Measurements from ENCODE around the gene CAMTA1. TPM values are rescaled to one million over a fixed set of nuclear protein-coding genes. Genes with fewer than 3 reads are reported as not detected.

The CAMTA1 gene
- total and polyA plus RNA-seq, 8 donors, result 42.8 to 213 (median 118) TPM

GRCh38 chr1:7366955-7367665 lies 581.9 kb downstream of the CAMTA1 start:
- TF ChIP-seq EP300 (IDR thresholded peaks at IDR 0.05) (no peak), POLR2A (IDR thresholded peaks at IDR 0.05) (no peak), POLR2AphosphoS5 (IDR thresholded peaks at IDR 0.05) (no peak), CTCF (IDR thresholded peaks at IDR 0.05) (no peak)
- Histone ChIP-seq H3K27me3 (no peaks in the 10 kb centered on the region), H3K9me3 (no peaks in the 10 kb centered on the region), H3K36me3 (no peaks in the 10 kb centered on the region), H3K4me1 (no peaks in the 10 kb centered on the region), H3K4me3 (no peak overlapping the region), H3K27ac (no peak overlapping the region)
- DNase-seq, result peak in 1 of 2 donors; percentile 19
- WGBS, 5 donors, result 74 to 85% (median 77%) methylated on average over 5 of the region's 5 CpGs
- intact Hi-C loops (cut with DNase I; ENCODE audit: low total_unique reads), result no loop called here

GRCh38 chr1:7369866-7370265 lies 584.6 kb downstream of the CAMTA1 start:
- Histone ChIP-seq H3K27ac (no peak overlapping the region), H3K4me1 (no peaks in the 10 kb centered on the region), H3K36me3 (no peaks in the 10 kb centered on the region), H3K9me3 (no peaks in the 10 kb centered on the region), H3K27me3 (no peaks in the 10 kb centered on the region), H3K4me3 (no peak overlapping the region)
- no peak for DNase-seq
- intact Hi-C loops (cut with DNase I; ENCODE audit: low total_unique reads), result no loop called here
- TF ChIP-seq POLR2A (IDR thresholded peaks at IDR 0.05) (no peak), POLR2AphosphoS5 (IDR thresholded peaks at IDR 0.05) (no peak), CTCF (IDR thresholded peaks at IDR 0.05) (no peak), EP300 (IDR thresholded peaks at IDR 0.05) (no peak)
- 78 to 87% (median 81%) methylated on average over 8 of the region's 8 CpGs for WGBS, 5 donors

GRCh38 chr1:7371926-7372325 lies 586.7 kb downstream of the CAMTA1 start:
- Histone ChIP-seq H3K4me3 (no peak overlapping the region), H3K36me3 (no peaks in the 10 kb centered on the region), H3K9me3 (no peaks in the 10 kb centered on the region), H3K4me1 (no peaks in the 10 kb centered on the region), H3K27me3 (no peaks in the 10 kb centered on the region), H3K27ac (no peak overlapping the region)
- TF ChIP-seq EP300 (IDR thresholded peaks at IDR 0.05) (no peak), CTCF (IDR thresholded peaks at IDR 0.05) (no peak), POLR2A (IDR thresholded peaks at IDR 0.05) (no peak), POLR2AphosphoS5 (IDR thresholded peaks at IDR 0.05) (no peak)
- 77 to 90% (median 82%) methylated on average over 6 of the region's 6 CpGs for WGBS, 5 donors
- intact Hi-C loops (cut with DNase I; ENCODE audit: low total_unique reads), result no loop called here
- no peak for DNase-seq

GRCh38 chr1:7372477-7373120 lies 587.3 kb downstream of the CAMTA1 start:
- Histone ChIP-seq H3K36me3 (no peaks in the 10 kb centered on the region), H3K27ac (no peak overlapping the region), H3K4me1 (no peaks in the 10 kb centered on the region), H3K27me3 (no peaks in the 10 kb centered on the region), H3K9me3 (no peaks in the 10 kb centered on the region), H3K4me3 (no peak overlapping the region)
- WGBS, 5 donors, result 91 to 95% (median 94%) methylated on average over 18 to 19 of the region's 19 CpGs
- DNase-seq, result no peak
- TF ChIP-seq POLR2AphosphoS5 (IDR thresholded peaks at IDR 0.05) (no peak), CTCF (IDR thresholded peaks at IDR 0.05) (no peak), POLR2A (IDR thresholded peaks at IDR 0.05) (no peak), EP300 (IDR thresholded peaks at IDR 0.05) (no peak)
- intact Hi-C loops (cut with DNase I; ENCODE audit: low total_unique reads), result no loop called here

Measured in stomach (tissue), 9 donors.